Epithelial cell of proximal tubule (primary cell): Measurements from ENCODE around the gene HOXA1. TPM values are rescaled to one million over a fixed set of nuclear protein-coding genes. Genes with fewer than 3 reads are reported as not detected.

Experiments used
- DNase-seq: peaks from one replicate; pipeline ENCODE4 v3.0.0-alpha.2; 2011; ENCODE audit warnings: low read depth
- H3K4me3 ChIP-seq: 2 replicates; pipeline ENCODE4 v1.5.1; 2011; ENCODE audit warnings: low read depth, mild to moderate bottlenecking, low read length
- CTCF ChIP-seq: conservative IDR thresholded peaks from 2 replicates; pipeline ENCODE4 v1.5.1; 2012; ENCODE audit warnings: low read depth, mild to moderate bottlenecking, low read length
- total RNA-seq: library from RNA; depleted of rRNA; stranded (reverse); fragments of >200 nt; gene quantifications from 2 replicates; pipeline ENCODE4 v1.2.3, GENCODE V29; 2015

Gene HOXA1
- total RNA-seq, 1 donor from 2014 or later, result 7.1 TPM

DNA sequence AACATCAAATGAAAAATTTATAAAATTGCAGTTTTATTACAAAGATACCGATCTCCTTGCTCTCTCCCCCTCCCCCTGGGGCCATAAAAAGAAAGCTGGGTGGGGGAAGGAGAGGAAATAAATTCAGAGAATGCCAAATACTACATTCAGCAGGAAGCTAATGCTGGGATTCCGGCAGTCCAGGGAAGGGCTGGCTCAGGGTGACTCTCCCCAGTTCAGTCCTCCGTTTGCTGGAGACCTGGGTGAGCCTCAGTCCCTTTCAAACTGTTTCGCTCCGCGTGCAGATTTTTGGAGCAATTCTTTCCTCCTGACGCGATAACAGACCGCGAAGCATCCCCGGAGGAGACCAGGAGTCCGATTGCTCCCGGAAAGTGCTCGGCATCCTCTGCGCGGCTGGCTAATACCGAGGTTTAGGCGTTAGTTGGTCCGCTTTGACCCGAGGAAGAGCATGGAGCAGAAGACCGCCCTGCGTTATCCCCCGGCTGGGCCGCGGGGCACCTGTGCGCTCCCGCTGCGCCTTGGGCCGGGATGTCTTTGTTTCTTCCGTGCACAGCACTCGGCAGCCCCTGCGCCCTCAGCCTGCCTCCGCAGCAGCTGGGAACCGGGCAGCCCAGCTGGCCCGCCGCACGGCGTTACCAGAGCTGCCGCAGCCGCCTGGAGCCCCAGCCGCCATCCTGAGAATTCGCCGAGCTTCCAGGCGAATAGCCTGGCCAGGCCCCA, 10.5 kb upstream of the HOXA1 start:
- no peak for TF ChIP-seq CTCF
- no peak for DNase-seq
- H3K4me3 ChIP-seq, result peak overlapping the region; percentile 35

DNA sequence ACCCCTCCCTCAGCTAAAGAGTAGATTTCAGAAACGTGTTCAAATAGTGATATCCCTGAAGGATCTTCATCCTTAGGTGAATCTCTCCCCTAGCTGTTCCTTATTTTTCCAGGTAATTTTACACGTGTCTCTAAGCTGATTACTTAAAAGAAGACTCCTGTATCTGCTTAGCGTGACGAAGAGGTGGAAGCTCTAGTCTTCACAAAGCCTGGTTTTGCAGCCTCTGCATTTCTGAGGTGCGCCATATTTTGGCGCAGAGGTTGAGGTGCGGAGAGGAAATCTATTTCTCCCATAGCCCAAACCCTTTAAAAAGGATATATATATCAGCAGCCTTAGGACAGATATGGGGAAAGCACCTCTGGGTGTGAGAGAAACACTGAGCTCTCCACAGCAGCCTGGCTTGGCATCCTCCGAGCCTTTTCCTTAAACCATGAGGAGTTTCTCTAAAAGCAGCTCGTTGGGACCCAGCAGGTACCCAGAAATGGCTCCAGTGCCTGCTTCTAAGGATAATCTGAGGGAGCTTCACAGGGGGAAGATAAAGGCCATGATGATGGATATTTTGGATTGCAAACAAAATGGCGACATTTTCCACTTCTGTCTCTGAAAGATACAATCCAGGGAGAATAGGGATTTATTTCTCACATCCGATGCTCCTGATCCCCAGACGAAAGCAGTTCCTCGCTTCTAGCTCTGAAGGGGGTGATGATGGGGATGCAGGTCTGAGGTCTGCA, 9.7 kb upstream of the HOXA1 start:
- no peak for TF ChIP-seq CTCF
- peak overlapping the region; percentile 14 for H3K4me3 ChIP-seq
- DNase-seq, result no peak

GRCh38 chr7:27104341-27105058, 8.7 kb upstream of the HOXA1 start:
- no peak for DNase-seq
- TF ChIP-seq CTCF, result no peak
- H3K4me3 ChIP-seq, result peak overlapping the region; percentile 53

DNA sequence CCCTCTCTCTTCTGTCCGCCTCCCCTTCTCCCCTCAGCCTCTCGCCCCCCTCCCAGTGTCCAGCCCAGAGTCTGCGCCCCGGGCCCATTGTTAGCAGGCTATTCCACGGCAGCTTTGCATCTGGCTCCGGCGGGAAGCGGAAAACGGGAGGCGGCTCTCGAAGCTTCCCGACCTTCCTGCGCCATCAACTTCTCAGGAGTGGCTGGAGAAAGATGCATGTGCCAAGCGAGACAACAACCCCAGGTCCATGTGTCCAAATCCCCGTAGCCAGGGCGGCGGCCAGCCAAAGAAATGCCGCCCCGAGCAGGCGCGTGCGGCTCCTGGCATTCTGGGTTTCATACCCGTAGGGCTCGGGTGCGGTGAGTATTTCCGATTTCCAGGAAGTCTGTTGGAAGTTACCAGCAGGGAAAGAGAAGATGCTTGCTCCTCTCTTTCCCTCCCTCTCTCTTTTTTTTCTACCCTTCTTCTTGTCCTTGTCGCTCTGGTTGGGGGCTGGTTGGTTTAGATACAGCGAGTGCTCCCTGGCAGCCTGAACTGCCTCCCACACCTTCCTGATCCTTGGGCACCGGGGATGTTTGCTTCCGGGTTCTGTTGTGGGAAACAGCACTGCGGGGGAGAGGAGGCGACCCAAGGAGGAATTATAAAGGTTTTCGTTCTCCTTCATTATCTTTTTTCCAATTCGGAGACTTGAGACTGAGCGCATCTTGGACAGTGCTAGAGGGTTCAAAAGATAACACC, 7.9 kb upstream of the HOXA1 start:
- no peak for DNase-seq
- peak overlapping the region; percentile 53 for H3K4me3 ChIP-seq
- TF ChIP-seq CTCF, result no peak

DNA sequence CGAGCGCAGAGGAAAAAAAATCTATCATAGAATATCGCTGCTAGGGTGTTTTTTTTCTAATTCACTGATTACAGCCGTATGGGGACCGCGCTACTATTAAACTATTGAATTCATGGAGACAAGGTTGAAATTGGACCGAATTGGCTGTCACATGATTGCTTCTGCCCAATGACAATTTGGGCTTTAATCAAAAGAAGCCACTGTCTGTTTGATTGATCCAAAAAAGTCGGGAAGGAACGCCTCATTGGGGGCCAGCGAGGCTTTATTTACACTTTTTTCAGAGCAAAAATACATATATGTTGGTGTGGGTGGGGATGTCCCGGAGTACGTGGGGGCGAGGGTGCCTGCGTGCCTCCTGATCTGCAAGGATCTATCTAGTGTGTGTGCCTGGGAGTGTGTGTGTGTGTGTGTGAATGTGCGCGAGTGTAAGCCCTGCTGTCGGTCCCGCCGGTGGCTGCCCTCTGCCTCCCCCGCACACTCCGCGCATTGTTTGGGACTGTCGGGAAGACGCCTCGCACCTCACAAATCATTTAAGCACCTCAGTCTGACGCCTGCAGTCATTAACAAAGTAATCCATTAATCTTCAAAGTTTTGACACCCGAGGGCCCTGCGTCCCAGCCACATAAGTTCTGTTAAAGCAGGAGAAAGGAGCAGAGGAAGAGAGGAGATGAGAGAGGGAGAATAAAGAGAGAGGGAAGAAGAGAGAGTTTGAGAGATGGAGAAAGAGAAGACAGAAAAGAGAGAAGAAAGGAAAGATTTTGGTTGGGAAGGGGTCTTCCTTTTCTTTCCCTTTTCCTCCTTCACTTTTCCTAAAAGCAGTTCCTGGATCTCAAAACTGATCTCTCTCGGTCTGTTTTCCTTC, 7.0 kb upstream of the HOXA1 start, which contains the start of gene HOXA2:
HOXA2 (minus strand) TSS at position 103 of the 862 bp plus-strand sequence. CDS start 183 bp downstream, outside the sequence.
- TF ChIP-seq CTCF, result no peak
- DNase-seq, result no peak
- H3K4me3 ChIP-seq, result peak within 1 kb of the TSS; percentile 53
